AG10803 (cell line): ENCODE results near the gene BANK1.

Source experiments
- DNase-seq: peaks from one replicate; pipeline ENCODE4 v3.0.0; 2010; ENCODE audit warnings: low read depth
- H3K4me3 ChIP-seq: 2 replicates; pipeline ENCODE4 v1.5.1; 2011; ENCODE audit warnings: mild to moderate bottlenecking, low read length, control low read depth
- TF ChIP-seq, protein P1 (sequence below): conservative IDR thresholded peaks from 2 replicates; pipeline ENCODE4 v1.5.1; 2011; ENCODE audit warnings: mild to moderate bottlenecking, low read length, control low read depth, inconsistent platforms

The BANK1 gene

DNA sequence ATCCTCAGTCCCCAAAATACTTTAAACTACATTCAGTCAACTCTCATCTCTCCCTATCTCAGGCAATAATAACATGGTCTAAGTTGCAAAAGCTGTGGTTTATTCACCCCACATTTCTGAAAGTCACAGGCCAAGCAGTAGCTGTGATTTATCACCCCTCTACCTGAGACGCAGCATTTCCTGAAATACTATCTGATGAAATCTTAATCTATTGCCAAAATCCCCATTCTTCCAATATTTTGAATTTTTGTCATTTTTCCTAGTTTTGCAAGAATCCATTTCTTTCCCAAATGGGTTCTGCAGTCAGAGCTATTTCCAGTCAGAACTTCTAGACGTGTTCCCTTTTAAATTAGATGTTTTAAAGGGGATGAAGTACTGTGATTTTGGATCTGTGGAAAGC lies 148.3 kb downstream of the BANK1 start:
- TF ChIP-seq, protein P1, sequence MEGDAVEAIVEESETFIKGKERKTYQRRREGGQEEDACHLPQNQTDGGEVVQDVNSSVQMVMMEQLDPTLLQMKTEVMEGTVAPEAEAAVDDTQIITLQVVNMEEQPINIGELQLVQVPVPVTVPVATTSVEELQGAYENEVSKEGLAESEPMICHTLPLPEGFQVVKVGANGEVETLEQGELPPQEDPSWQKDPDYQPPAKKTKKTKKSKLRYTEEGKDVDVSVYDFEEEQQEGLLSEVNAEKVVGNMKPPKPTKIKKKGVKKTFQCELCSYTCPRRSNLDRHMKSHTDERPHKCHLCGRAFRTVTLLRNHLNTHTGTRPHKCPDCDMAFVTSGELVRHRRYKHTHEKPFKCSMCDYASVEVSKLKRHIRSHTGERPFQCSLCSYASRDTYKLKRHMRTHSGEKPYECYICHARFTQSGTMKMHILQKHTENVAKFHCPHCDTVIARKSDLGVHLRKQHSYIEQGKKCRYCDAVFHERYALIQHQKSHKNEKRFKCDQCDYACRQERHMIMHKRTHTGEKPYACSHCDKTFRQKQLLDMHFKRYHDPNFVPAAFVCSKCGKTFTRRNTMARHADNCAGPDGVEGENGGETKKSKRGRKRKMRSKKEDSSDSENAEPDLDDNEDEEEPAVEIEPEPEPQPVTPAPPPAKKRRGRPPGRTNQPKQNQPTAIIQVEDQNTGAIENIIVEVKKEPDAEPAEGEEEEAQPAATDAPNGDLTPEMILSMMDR = no peak
- peak; percentile 64 for DNase-seq
- H3K4me3 ChIP-seq = no peak overlapping the region

DNA sequence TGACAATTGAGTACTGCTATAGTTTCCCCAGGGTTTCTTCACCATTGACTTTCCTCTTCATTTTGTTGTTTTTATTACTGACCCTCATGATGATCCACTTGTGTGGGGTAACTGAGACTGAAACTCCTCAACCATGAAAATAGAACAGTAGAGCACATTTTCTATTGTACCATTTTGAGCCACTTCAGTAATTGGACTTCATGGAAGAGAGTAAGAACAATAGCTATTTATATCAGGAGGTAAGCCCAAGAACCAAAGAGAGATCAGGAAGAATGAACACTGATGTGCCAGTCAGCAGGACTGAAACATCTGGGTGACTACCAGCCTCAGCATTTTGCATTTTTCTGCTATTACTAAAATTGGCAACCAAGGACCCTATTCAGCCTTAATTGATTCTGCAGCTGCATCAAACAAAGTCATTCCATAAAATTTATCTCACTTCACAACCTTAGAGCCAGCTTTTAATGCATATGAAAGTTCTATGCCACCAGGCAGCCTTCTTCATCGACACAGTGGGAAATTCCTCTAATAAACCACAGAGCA lies 151.4 kb downstream of the BANK1 start:
- no peak overlapping the region for H3K4me3 ChIP-seq
- TF ChIP-seq, protein P1 = no peak
- DNase-seq = no peak

GRCh38 chr4:101942891-101943290 lies 152.4 kb downstream of the BANK1 start:
- TF ChIP-seq, protein P1 = no peak
- no peak overlapping the region for H3K4me3 ChIP-seq
- DNase-seq = no peak

- H3K4me3 ChIP-seq = no peak overlapping the region
- peak; percentile 48 for DNase-seq
- TF ChIP-seq, protein P1 = no peak
Measured at GRCh38 chr4:101944649-101945048, 154.1 kb downstream of the BANK1 start.

GRCh38 chr4:101948055-101948454 lies 157.5 kb downstream of the BANK1 start:
- TF ChIP-seq, protein P1 = no peak
- DNase-seq = no peak
- H3K4me3 ChIP-seq = no peak overlapping the region

GRCh38 chr4:101948951-101949350 lies 158.4 kb downstream of the BANK1 start:
- TF ChIP-seq, protein P1 = no peak
- no peak for DNase-seq
- H3K4me3 ChIP-seq = no peak overlapping the region

DNA sequence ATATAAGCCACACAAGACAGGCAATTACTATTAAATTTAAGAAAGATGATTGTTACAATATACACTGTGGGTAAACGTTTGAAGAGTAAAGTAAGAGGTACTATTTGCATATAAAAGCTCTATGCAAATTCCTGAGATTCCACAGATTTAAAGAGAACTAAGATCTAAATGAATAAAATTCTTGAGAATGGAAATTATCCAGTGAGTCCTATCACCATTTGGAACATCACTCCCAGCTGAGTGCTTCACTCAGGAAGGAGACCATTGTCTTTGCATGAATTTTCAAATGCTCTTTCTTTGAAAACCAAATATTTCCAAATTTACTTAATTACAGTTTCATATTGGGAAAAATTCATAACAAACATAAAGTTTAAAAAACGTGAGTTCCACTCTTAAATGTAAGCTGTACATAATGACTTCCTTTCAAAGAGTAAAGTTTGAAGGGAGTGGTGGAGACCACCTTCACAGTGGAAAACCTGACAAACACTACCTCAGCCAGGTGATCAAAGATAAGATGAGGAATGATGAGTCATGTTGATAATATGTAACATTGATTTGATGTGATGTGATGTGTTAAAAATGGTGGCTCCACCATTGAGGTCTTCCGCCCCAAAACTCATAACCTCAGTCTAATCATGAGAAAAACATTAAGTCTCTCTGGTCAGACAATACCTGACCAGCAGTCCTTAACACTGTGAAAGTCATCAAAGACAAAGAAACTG lies 159.9 kb downstream of the BANK1 start:
- no peak overlapping the region for H3K4me3 ChIP-seq
- TF ChIP-seq, protein P1 = no peak
- DNase-seq = no peak
